Measurements from ENCODE around the gene INSL3. TPM values are rescaled to one million over a fixed set of nuclear protein-coding genes. Genes with fewer than 3 reads are reported as not detected.
"Not testable (repeated sequence)": the region's sequence is repeated elsewhere in the genome, so short reads cannot be mapped to it uniquely, and the experiment has no call there.

Gene INSL3
- total RNA-seq, 1 donor from 2014 or later, result not detected

GRCh38 chr19:17794731-17795494 is 26.4 kb downstream of the INSL3 start, which contains the start of gene B3GNT3:
B3GNT3 (plus strand) TSS chr19:17795138; CDS start chr19:17807808, 12,670 bp downstream.
- intact Hi-C loops (cut with micrococcal nuclease), result no loop called here
- ATAC-seq (no peak), DNase-seq (peak; percentile 47)

DNA sequence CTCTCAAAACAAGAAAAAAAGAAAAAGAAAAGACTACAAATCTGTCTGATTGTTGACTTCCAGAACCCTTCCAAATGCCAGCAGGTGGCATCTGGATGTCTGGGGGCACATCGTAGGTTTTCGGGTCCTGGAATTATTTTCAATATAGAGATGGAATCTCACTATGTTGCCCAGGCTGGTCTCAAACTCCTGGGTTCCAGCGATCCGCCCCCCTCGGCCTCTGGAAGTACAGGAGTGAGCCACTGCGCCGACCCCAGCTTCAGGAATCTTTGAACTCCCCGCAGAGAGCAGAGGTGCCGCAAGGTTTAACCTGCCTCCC is 26.9 kb downstream of the INSL3 start:
- intact Hi-C loops (cut with micrococcal nuclease), result no loop called here
- ATAC-seq (no peak), DNase-seq (no peak)

DNA sequence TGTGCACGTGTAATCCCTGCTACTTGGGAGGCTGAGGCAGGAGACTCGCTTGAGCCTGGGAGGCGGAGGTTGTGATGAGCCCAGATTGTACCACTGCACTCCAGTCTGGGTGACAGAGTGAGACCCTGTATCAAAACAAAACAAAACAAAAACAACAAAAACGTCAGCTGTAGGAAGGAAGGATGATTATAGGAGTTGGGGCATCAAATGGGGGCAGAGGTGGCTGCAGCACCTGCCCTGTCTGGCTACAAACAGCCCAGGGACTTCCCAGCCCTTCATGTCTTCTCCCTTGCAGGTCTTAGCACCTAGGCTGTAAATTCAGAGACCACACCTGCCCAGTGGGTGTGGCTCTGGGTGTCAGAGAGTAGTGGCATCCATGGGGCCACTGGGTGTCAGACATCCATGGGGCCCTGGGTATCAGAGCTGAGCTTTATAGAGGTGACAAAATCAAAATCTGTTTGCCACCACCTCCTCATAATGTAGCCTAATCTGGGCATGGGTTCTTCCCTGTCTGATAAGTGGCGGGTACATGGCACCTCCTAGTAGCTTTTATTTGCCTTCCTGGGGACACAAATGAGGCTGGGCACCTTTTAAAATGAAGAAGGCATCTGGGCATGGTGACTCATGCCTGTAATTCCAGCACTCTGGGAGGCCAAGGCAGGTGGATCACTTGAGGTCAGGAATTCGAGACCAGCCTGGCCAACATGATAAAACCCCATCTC is 31.1 kb downstream of the INSL3 start:
- DNase-seq (no peak), ATAC-seq (no peak)
- intact Hi-C loops (cut with micrococcal nuclease), result no loop called here

DNA sequence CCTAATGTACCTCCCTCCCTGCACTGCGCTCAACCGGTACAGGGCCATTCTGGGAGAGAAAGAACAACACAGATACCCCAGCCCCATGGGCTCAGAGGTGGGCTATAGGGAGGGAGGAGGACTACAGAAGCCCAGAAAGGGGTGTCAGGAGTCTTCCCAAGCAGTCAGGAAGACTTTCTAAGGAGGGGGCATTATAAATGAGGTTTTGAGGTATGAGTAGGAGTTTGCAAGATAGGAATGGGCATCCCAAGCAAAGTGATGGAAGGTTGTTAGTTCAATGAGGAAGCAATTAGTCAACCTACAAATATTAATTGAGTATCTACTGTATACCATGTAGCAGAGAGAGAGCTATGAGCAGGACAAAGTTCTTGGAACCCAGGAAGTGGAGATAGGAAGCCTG is 32.7 kb downstream of the INSL3 start:
- intact Hi-C loops (cut with micrococcal nuclease), result no loop called here

DNA sequence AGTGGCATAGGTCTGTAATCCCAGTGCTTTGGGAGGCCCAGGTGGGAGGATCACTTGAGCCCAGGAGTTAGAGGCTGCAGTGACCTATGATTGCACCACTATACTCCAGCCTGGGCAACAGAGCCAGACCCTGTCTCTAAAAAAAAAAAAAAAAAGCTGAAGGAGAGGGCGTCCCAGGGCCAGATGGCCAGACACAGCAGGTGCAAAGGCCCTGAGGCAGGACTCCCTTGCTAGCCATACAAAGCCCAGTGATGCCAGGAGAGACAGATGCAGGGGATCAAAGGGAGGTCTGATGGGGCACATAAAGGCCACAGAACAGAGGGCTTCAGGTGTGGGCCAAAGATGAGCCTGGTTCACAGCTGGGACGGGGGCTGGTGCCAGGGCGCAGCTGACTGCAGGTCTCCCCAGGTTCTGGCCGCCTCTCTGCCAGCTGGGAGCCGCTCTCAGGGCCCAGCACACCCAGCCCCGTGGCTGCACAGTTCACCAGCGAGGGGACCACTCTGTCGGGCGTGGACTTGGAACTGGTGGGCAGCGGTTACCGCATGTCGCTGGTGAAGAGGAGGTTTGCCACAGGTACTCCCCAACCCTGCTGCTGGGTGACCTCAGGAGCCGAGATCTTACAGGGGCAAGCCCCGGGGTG is 33.9 kb downstream of the INSL3 start:
- intact Hi-C loops (cut with micrococcal nuclease), result no loop called here
- DNase-seq (no peak), ATAC-seq (no peak)

More for the DNA sequence above, 32.7 kb downstream of the INSL3 start:
- DNase-seq (no peak), ATAC-seq (no peak)

DNA sequence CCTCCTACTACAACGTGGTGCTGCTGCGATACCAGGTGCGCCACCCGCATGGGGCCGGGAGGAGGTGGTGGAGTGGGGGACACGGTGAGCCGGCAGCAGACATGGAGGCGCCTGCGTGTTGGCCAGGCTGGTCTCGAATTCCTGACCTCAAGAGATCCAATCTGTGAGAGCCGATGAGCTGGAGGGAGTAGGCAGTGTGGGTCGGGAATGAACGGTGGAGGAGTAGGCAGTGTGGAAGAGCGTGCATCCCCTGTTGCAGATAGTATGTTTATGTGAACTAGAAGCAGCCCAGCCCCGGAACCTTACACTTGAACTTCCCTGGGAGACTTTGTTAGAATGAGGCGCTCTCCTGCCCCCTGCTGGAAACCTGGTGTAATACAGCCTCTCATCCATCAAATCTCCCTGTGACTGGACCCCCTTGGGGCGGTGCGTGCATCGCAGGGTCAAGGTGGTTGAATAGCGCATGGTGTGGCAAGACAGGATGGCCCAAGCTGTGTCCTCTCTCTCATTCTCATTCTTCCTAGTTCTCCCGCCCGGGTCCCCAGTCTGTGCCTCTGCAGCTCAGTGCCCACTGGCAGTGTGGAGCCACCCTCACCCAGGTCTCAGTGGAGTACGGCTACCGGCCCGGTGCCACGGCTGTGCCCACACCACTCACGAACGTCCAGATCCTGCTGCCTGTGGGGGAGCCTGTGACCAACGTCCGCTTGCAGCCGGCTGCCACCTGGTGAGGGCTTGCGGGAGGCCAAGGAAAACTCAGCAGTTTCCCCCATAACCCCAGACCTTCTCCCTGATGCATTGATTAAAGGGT is 36.9 kb downstream of the INSL3 start:
- intact Hi-C loops (cut with micrococcal nuclease), result no loop called here
- DNase-seq (peak; percentile 61), ATAC-seq (peak; percentile 55)

DNA sequence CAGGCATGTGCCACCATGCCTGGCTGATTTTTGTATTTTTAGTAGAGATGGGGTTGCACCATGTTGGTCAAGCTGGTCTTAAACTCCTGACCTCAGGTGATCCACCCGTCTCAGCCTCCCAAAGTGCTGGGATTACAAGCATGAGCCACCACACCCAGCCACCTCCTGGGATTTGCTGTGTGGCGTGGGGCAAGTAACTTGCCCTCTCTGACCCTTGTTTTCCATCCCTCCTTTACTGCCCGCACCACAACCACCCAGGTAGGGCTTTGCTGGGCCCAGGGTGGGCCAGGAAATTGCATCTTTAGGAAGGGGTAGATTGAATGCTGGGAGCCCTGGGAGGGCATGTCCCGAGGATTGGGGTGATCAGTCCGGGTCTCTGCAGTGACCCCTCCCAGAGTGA is 37.6 kb downstream of the INSL3 start:
- intact Hi-C loops (cut with micrococcal nuclease); DNase-seq; ATAC-seq: not testable (repeated sequence)

- intact Hi-C loops (cut with micrococcal nuclease), result no loop called here
- DNase-seq, result no peak
- ATAC-seq, result no peak
Measured at GRCh38 chr19:17780781-17781180, 40.5 kb downstream of the INSL3 start.

DNA sequence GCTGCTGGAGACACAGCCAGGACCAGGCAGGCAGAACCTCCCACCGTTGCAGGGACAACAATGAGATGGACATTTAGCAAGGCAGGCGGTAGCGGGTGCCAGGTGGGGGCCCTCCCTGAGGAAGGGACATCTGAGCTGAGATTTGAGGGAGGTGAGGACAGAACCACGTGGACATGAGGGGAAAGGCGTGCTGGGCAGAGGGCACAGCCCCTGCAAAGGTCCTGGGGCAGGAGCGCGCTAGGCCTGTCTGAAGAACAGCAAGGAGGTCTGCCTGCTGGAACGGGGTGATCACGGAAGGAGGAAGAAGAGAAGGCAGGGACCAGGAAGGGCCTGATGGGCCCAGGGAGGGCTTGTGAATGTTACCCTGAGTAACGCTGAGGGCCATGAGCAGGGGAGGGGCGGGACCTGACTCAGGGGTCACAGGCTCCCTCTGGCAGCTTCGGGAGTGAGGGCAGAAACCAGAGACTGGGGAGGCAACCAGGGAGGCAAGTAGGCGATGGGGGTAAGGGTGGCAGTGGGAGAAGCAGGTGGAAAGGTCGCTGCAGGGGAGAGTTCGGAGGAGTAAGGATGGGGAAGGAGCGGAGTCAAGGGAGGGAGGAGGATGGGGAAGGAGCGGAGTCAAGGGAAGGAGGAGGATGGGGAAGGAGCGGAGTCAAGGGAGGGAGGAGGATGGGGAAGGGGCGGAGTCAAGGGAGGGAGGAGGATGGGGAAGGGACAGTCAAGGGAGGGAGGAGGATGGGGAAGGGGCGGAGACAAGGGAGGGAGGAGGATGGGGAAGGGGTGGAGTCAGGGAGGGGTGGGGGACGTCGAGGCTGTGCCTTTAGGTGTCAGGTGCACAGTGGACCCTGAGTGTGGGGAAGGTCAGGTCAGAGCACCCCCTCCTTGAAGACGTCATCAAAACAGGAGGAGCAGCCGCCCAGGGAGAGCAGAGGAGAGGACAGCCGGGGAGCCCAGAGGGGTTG is 42.1 kb downstream of the INSL3 start:
- intact Hi-C loops (cut with micrococcal nuclease), result no loop called here
- peak; percentile 44 for ATAC-seq
- no peak for DNase-seq

DNA sequence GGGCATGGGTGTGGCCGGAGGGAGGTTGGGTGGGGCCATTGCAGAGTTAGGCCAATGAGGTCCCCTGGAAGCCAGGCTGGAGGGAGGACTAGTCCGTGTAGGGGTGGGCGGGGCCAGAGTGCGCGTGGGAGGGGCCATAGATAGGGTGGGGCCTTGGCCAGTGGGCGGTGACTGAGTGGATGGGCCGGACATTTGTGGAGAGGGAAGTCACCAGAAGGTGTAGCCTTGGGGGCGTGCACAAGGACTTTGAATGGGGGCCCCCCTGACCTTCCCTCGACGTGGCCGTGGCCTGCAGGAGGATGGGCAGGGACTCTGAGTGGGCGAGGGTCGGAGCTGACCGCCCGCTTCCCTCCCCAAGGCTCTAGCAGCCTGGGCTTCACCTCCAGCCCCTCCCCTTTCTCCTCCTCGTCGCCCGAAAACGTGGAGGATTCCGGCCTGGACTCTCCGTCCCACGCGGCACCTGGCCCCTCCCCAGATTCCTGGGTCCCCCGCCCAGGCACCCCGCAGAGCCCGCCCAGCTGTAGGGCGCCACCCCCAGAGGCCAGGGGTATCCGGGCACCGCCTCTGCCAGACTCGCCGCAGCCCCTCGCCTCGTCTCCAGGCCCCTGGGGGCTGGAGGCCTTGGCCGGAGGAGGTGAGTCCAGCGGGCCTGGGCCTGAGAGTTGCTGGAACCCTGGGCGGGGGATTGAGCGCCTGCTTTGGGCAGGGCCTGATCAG is 42.9 kb downstream of the INSL3 start:
- intact Hi-C loops (cut with micrococcal nuclease), result no loop called here
- peak; percentile 58 for ATAC-seq
- DNase-seq, result peak; percentile 63

DNA sequence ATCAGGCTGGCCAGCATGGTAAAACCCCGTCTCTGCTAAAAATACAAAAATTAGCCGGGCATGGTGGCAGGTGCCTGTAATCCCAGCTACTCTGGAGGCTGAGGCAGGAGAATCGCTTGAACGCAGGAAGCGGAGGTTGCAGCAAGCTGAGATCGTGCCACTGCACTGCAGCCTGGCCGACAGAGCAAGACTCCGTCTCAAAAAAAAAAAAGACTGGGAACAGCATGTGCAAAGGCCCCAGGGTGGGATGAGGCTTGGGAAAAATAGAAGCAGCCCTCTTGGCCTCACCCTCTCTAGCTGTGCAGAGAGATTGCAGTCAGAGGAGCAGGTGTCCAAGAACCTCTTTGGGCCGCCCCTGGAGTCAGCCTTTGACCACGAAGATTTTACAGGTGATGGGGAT is 43.5 kb downstream of the INSL3 start:
- DNase-seq; intact Hi-C loops (cut with micrococcal nuclease); ATAC-seq: not testable (repeated sequence)

GRCh38 chr19:17775991-17776803 is 45.1 kb downstream of the INSL3 start:
- no peak for DNase-seq
- no peak for ATAC-seq
- intact Hi-C loops (cut with micrococcal nuclease), result no loop called here

DNA sequence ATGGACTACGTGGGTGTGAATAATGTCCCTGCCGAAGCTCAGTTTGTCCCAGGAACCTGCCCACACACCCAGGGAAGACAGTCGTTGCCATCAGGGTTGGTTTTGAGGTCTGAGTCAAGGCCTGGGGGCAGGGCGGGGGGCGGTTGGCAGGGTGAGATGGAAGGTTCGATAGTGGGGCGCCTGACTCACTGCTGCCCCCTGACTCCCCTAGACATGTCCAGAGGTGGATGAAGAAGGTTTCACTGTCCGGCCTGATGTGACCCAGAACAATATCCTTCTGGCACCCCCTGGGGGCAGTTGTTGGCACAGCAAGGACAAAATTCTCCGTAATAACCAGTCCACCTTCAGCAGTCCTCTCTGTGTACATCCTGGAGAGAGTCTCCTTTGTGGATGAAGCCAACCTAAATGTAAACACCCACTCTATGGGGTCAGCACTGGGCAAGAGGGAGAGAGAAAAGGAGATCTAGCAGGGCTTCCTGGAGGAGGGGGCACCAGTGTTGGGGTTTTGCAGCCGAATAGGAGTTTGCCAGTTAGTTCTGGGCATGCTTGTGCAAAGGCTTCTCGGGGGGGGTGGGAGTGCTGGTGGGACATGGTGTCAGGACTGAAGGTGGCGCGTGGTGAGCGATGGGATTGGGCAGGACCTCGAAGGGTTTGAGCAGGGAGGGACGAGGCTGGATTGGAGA is 45.9 kb downstream of the INSL3 start:
- ATAC-seq (no peak), DNase-seq (no peak)
- intact Hi-C loops (cut with micrococcal nuclease), result no loop called here

GRCh38 chr19:17772172-17772571 is 49.1 kb downstream of the INSL3 start:
- intact Hi-C loops (cut with micrococcal nuclease), result no loop called here
- ATAC-seq, result no peak
- no peak for DNase-seq

- ATAC-seq (no peak), DNase-seq (no peak)
- intact Hi-C loops (cut with micrococcal nuclease), result no loop called here
Measured at GRCh38 chr19:17770613-17771012, 50.7 kb downstream of the INSL3 start.

DNA sequence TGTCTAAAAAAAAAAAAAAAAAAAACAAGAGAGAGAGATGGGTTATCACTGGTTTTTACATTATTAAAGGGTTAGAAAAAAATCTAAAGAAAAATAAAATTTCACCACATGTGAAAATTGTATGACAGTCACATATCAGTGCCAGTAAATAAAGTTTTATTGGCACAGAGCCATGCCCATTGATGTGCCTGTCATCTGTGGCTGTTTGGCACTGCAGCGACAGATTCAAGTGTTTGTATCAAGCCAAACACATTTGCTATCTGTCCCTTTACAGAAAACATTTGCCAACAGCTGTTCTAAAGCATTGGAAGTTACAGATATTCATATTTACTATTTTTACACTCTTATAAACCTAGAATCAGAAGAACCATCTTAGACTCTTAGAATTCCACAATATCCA is 53.8 kb downstream of the INSL3 start:
- DNase-seq, result no peak
- intact Hi-C loops (cut with micrococcal nuclease), result no loop called here
- ATAC-seq, result no peak
